Measurements from ENCODE around the gene GPRIN1.

GRCh38 chr5:176656467-176656990, 46.6 kb upstream of the GPRIN1 start:
- TF ChIP-seq, protein P1, sequence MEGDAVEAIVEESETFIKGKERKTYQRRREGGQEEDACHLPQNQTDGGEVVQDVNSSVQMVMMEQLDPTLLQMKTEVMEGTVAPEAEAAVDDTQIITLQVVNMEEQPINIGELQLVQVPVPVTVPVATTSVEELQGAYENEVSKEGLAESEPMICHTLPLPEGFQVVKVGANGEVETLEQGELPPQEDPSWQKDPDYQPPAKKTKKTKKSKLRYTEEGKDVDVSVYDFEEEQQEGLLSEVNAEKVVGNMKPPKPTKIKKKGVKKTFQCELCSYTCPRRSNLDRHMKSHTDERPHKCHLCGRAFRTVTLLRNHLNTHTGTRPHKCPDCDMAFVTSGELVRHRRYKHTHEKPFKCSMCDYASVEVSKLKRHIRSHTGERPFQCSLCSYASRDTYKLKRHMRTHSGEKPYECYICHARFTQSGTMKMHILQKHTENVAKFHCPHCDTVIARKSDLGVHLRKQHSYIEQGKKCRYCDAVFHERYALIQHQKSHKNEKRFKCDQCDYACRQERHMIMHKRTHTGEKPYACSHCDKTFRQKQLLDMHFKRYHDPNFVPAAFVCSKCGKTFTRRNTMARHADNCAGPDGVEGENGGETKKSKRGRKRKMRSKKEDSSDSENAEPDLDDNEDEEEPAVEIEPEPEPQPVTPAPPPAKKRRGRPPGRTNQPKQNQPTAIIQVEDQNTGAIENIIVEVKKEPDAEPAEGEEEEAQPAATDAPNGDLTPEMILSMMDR (IDR thresholded peaks at IDR 0.05; ENCODE audit: low read depth, low read length): no peak
- no peak for TF ChIP-seq EZH2phosphoT487 (IDR thresholded peaks at IDR 0.05; ENCODE audit: low read depth)
